ENCODE data around the gene SIL1.

DNA sequence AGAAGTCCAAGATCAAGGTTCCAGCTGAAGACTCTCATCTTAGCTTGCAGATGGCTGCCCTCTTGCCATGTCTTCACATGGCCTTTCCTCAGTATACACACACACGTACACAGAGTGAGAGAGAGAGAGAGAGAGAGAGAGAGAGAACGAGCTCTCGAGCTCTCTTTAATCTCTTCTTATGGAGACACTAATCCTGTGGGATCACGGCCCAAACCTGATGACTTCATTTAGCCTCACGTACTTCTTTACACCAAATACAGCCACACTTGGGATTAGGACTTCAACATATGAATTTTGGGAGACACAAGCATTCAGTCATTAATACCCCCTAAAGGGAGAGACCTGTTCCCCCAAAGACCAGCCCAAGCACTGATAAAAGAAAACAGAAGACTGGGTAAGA is 42.8 kb downstream of the SIL1 start:
- TF ChIP-seq, protein P1, sequence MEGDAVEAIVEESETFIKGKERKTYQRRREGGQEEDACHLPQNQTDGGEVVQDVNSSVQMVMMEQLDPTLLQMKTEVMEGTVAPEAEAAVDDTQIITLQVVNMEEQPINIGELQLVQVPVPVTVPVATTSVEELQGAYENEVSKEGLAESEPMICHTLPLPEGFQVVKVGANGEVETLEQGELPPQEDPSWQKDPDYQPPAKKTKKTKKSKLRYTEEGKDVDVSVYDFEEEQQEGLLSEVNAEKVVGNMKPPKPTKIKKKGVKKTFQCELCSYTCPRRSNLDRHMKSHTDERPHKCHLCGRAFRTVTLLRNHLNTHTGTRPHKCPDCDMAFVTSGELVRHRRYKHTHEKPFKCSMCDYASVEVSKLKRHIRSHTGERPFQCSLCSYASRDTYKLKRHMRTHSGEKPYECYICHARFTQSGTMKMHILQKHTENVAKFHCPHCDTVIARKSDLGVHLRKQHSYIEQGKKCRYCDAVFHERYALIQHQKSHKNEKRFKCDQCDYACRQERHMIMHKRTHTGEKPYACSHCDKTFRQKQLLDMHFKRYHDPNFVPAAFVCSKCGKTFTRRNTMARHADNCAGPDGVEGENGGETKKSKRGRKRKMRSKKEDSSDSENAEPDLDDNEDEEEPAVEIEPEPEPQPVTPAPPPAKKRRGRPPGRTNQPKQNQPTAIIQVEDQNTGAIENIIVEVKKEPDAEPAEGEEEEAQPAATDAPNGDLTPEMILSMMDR (IDR thresholded peaks at IDR 0.05) = no peak
- no peak for TF ChIP-seq EP300 (IDR thresholded peaks at IDR 0.05)
- no peak for TF ChIP-seq POLR2AphosphoS5 (IDR thresholded peaks at IDR 0.05)
- TF ChIP-seq POLR2A (IDR thresholded peaks at IDR 0.05; ENCODE audit: low read depth) = no peak

All from esophagus muscularis mucosa (tissue), 4 donors.